Activated naive CD8-positive, alpha-beta T cell treated with anti-CD3 and anti-CD28 coated beads for 36 hours (primary cell): ENCODE data around the gene ANXA6. TPM values are rescaled to one million over a fixed set of nuclear protein-coding genes. Genes with fewer than 3 reads are reported as not detected.

Source experiments
- DNase-seq: peaks from one replicate; pipeline ENCODE4 v3.0.0; 2021
- H3K27ac Mint-ChIP-seq: one replicate; pipeline ENCODE4 v1.8.0; 2022; ENCODE audit warnings: mild to moderate bottlenecking, moderate library complexity, mixed read lengths
- H3K27me3 Mint-ChIP-seq: one replicate; pipeline ENCODE4 v1.8.0; 2022; ENCODE audit warnings: mild to moderate bottlenecking, mixed read lengths
- H3K36me3 Mint-ChIP-seq: one replicate; pipeline ENCODE4 v1.8.0; 2021; ENCODE audit warnings: mild to moderate bottlenecking, mixed read lengths
- H3K4me1 Mint-ChIP-seq: one replicate; pipeline ENCODE4 v1.8.0; 2021; ENCODE audit warnings: mixed read lengths
- H3K4me3 Mint-ChIP-seq: one replicate; pipeline ENCODE4 v1.8.0; 2022; ENCODE audit warnings: mild to moderate bottlenecking, moderate library complexity, mixed read lengths
- H3K9me3 Mint-ChIP-seq: one replicate; pipeline ENCODE4 v1.8.0; 2022; ENCODE audit warnings: mixed read lengths
- total RNA-seq, 2 experiments: library from RNA; stranded (reverse); gene quantifications; one replicate each; pipeline ENCODE4 v1.2.3, GENCODE V29; 2021

Gene ANXA6
- total RNA-seq, 2 experiments from 2014 or later: 407 to 417 TPM

- Mint-ChIP-seq H3K27ac (peak overlapping the region; percentile 92), H3K27me3 (no peaks in the 10 kb centered on the region), H3K4me1 (peaks cover 89% of the 10 kb centered on the region), H3K4me3 (peak overlapping the region; percentile 60), H3K36me3 (peaks cover 71% of the 10 kb centered on the region), H3K9me3 (no peaks in the 10 kb centered on the region)
- peak; percentile 81 for DNase-seq
These were observed 6.9 kb downstream of the ANXA6 start for GRCh38 chr5:151150471-151151262.

- peak overlapping the region; percentile 84 for H3K27ac Mint-ChIP-seq
- H3K36me3 Mint-ChIP-seq: peaks cover 70% of the 10 kb centered on the region
- no peak for DNase-seq
- H3K9me3 Mint-ChIP-seq: no peaks in the 10 kb centered on the region
- peaks cover 95% of the 10 kb centered on the region for H3K4me1 Mint-ChIP-seq
- peak overlapping the region; percentile 22 for H3K4me3 Mint-ChIP-seq
- no peaks in the 10 kb centered on the region for H3K27me3 Mint-ChIP-seq
These were observed 9.0 kb downstream of the ANXA6 start for GRCh38 chr5:151148583-151148982.

GRCh38 chr5:151147033-151147432 lies 10.5 kb downstream of the ANXA6 start:
- Mint-ChIP-seq H3K4me3 (no peak overlapping the region), H3K36me3 (peaks cover 59% of the 10 kb centered on the region), H3K27me3 (no peaks in the 10 kb centered on the region), H3K27ac (peak overlapping the region; percentile 67), H3K4me1 (peaks cover 95% of the 10 kb centered on the region), H3K9me3 (no peaks in the 10 kb centered on the region)
- DNase-seq: no peak

GRCh38 chr5:151146061-151146460 lies 11.5 kb downstream of the ANXA6 start:
- Mint-ChIP-seq H3K36me3 (peaks cover 61% of the 10 kb centered on the region), H3K27me3 (no peaks in the 10 kb centered on the region), H3K4me3 (peak overlapping the region; percentile 9), H3K27ac (peak overlapping the region; percentile 54), H3K4me1 (peaks cover 95% of the 10 kb centered on the region), H3K9me3 (no peaks in the 10 kb centered on the region)
- no peak for DNase-seq

GRCh38 chr5:151144922-151145321 lies 12.7 kb downstream of the ANXA6 start:
- Mint-ChIP-seq H3K36me3 (peaks cover 63% of the 10 kb centered on the region), H3K4me1 (peaks cover 93% of the 10 kb centered on the region), H3K27me3 (no peaks in the 10 kb centered on the region), H3K9me3 (no peaks in the 10 kb centered on the region), H3K4me3 (peak overlapping the region; percentile 9), H3K27ac (peak overlapping the region; percentile 69)
- DNase-seq: no peak

- peaks cover 94% of the 10 kb centered on the region for H3K4me1 Mint-ChIP-seq
- H3K36me3 Mint-ChIP-seq: peaks cover 64% of the 10 kb centered on the region
- peak overlapping the region; percentile 46 for H3K4me3 Mint-ChIP-seq
- DNase-seq: no peak
- H3K27me3 Mint-ChIP-seq: no peaks in the 10 kb centered on the region
- H3K9me3 Mint-ChIP-seq: no peaks in the 10 kb centered on the region
- peak overlapping the region; percentile 69 for H3K27ac Mint-ChIP-seq
These were observed 13.3 kb downstream of the ANXA6 start for GRCh38 chr5:151144275-151144674.

- Mint-ChIP-seq H3K27ac (peak overlapping the region; percentile 77), H3K36me3 (peaks cover 66% of the 10 kb centered on the region), H3K4me3 (peak overlapping the region; percentile 0), H3K4me1 (peaks cover 95% of the 10 kb centered on the region), H3K27me3 (no peaks in the 10 kb centered on the region), H3K9me3 (no peaks in the 10 kb centered on the region)
- no peak for DNase-seq
These were observed 13.9 kb downstream of the ANXA6 start for GRCh38 chr5:151143645-151144044.

- H3K9me3 Mint-ChIP-seq: no peaks in the 10 kb centered on the region
- H3K27me3 Mint-ChIP-seq: no peaks in the 10 kb centered on the region
- H3K36me3 Mint-ChIP-seq: peaks cover 66% of the 10 kb centered on the region
- no peak for DNase-seq
- peaks cover 95% of the 10 kb centered on the region for H3K4me1 Mint-ChIP-seq
- H3K27ac Mint-ChIP-seq: peak overlapping the region; percentile 77
- no peak overlapping the region for H3K4me3 Mint-ChIP-seq
These were observed 14.6 kb downstream of the ANXA6 start for GRCh38 chr5:151142933-151143332.

GRCh38 chr5:151141535-151141934 lies 16.0 kb downstream of the ANXA6 start:
- H3K9me3 Mint-ChIP-seq: no peaks in the 10 kb centered on the region
- H3K4me1 Mint-ChIP-seq: peaks cover 89% of the 10 kb centered on the region
- H3K36me3 Mint-ChIP-seq: peaks cover 65% of the 10 kb centered on the region
- peak overlapping the region; percentile 81 for H3K4me3 Mint-ChIP-seq
- H3K27me3 Mint-ChIP-seq: no peaks in the 10 kb centered on the region
- peak; percentile 73 for DNase-seq
- H3K27ac Mint-ChIP-seq: peak overlapping the region; percentile 77

GRCh38 chr5:151140686-151141459 lies 16.7 kb downstream of the ANXA6 start:
- DNase-seq: no peak
- Mint-ChIP-seq H3K9me3 (no peaks in the 10 kb centered on the region), H3K36me3 (peaks cover 64% of the 10 kb centered on the region), H3K27me3 (no peaks in the 10 kb centered on the region), H3K27ac (peak overlapping the region; percentile 77), H3K4me3 (peak overlapping the region; percentile 81), H3K4me1 (peaks cover 86% of the 10 kb centered on the region)

- no peak overlapping the region for H3K4me3 Mint-ChIP-seq
- peaks cover 62% of the 10 kb centered on the region for H3K36me3 Mint-ChIP-seq
- H3K4me1 Mint-ChIP-seq: peaks cover 81% of the 10 kb centered on the region
- H3K27me3 Mint-ChIP-seq: no peaks in the 10 kb centered on the region
- H3K27ac Mint-ChIP-seq: peak overlapping the region; percentile 63
- H3K9me3 Mint-ChIP-seq: no peaks in the 10 kb centered on the region
- no peak for DNase-seq
These were observed 17.9 kb downstream of the ANXA6 start for GRCh38 chr5:151139646-151140045.

- DNase-seq: no peak
- Mint-ChIP-seq H3K4me1 (peaks cover 80% of the 10 kb centered on the region), H3K27ac (peak overlapping the region; percentile 63), H3K4me3 (no peak overlapping the region), H3K27me3 (no peaks in the 10 kb centered on the region), H3K9me3 (no peaks in the 10 kb centered on the region), H3K36me3 (peaks cover 60% of the 10 kb centered on the region)
These were observed 18.6 kb downstream of the ANXA6 start for GRCh38 chr5:151139015-151139414.

GRCh38 chr5:151138114-151138513 lies 19.5 kb downstream of the ANXA6 start:
- Mint-ChIP-seq H3K27me3 (no peaks in the 10 kb centered on the region), H3K4me1 (peaks cover 76% of the 10 kb centered on the region), H3K27ac (peak overlapping the region; percentile 63), H3K4me3 (no peak overlapping the region), H3K9me3 (no peaks in the 10 kb centered on the region), H3K36me3 (peaks cover 59% of the 10 kb centered on the region)
- DNase-seq: no peak

GRCh38 chr5:151137067-151137825 lies 20.3 kb downstream of the ANXA6 start:
- Mint-ChIP-seq H3K27me3 (no peaks in the 10 kb centered on the region), H3K9me3 (no peaks in the 10 kb centered on the region), H3K4me3 (no peak overlapping the region), H3K27ac (peak overlapping the region; percentile 67), H3K4me1 (peaks cover 75% of the 10 kb centered on the region), H3K36me3 (peaks cover 64% of the 10 kb centered on the region)
- no peak for DNase-seq

GRCh38 chr5:151134228-151134627 lies 23.4 kb downstream of the ANXA6 start:
- H3K27ac Mint-ChIP-seq: peak overlapping the region; percentile 35
- H3K4me3 Mint-ChIP-seq: no peak overlapping the region
- DNase-seq: no peak
- H3K4me1 Mint-ChIP-seq: peaks cover 73% of the 10 kb centered on the region
- no peaks in the 10 kb centered on the region for H3K27me3 Mint-ChIP-seq
- H3K36me3 Mint-ChIP-seq: peaks cover 72% of the 10 kb centered on the region
- no peaks in the 10 kb centered on the region for H3K9me3 Mint-ChIP-seq
